Measurements from ENCODE around the gene NUP62.
"Not testable (repeated sequence)": the region's sequence is repeated elsewhere in the genome, so short reads cannot be mapped to it uniquely, and the experiment has no call there.

The NUP62 gene, protein sequence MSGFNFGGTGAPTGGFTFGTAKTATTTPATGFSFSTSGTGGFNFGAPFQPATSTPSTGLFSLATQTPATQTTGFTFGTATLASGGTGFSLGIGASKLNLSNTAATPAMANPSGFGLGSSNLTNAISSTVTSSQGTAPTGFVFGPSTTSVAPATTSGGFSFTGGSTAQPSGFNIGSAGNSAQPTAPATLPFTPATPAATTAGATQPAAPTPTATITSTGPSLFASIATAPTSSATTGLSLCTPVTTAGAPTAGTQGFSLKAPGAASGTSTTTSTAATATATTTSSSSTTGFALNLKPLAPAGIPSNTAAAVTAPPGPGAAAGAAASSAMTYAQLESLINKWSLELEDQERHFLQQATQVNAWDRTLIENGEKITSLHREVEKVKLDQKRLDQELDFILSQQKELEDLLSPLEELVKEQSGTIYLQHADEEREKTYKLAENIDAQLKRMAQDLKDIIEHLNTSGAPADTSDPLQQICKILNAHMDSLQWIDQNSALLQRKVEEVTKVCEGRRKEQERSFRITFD

DNA sequence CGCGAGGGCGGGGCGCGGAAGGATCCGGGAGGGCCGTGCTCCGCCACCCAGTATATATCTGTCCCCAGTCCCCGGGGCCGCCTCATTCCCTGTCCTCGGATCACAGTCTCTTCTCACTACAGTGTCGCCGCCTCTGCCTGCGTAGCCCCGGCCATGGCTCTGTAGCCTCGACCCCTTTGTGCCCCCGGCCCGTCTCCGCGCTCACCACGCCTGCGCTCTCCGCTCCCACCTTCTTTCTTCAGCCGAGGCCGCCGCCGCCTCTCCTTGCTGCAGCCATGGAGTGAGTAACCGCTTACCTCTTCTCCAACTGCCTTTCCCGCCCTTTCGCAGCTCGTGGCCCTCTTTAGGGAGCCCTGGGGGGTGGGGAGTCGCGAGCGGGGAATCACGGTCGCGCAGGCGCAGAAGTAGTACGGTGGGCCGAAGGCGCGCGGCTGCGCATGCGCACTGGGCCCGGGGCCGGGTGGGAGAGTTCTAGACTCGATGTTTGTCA lies at the start of gene NUP62, which contains the start of gene ATF5:
TSS of gene NUP62 (minus strand) at position 384 of the 490 bp plus-strand sequence. CDS start 19,697 bp downstream, outside the sequence.
TSS of gene ATF5 (plus strand) at position 85 of the 490 bp plus-strand sequence. CDS start 1,646 bp downstream, outside the sequence.
- peak; percentile 85 for DNase-seq

DNA sequence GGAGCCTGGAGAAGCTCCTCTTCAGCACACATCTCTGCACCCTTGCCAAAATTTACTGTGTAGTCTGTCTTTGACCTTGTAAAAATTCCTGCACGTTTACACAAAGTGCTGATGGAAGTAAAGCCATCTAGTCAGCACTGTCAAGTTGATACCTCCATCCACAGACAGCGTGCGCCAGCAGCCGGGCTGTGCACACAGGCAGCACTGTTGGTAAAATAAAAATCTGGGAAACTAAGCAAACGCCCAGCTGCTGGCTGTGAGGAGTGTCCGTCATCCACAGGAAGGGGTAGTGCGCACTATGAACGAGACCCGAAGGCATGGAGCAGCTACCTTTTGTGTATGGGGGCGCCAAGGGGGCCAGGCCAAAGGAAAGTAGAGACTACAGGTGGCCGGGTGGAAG lies 49.0 kb upstream of the NUP62 start:
- DNase-seq: no peak

DNA sequence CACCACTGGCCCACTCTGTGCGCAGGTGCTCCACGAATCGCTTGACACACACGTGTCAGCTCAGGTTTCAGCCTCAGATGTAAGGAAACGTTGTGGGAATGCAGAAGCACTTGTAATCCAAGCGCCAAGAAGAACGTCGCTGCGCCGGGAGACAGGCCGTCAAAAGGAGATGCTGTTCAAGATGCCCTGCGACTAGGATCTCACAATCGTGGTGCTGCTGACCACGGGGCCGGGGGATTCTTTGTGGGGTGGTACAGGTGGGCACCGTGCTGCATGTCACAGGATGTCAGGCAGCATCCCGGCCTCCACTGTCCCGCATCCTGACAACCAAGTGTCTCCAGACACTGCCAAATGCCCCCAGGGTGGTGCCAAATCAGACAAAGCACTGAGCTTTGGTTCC lies 48.6 kb upstream of the NUP62 start:
- no peak for DNase-seq

DNA sequence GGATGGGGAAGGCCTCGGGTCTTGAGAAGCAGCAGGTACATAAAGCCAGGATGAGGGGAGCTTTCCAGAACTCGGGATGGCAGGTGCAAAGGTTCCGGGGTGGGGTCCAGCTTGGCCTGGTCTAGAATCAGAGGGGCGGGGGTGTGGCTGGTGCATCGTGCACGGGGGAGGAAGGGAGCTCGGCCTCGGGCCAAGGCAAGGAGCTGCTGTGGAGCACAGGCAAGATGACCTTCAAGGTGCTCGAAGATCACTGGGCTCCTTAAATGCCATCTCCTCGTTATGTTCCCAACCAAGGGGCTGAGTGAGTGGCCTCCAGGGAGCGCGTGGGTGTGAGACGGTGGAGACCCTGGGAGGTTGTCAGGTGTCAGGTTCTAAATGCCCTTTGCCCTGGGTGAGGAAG lies 47.8 kb upstream of the NUP62 start:
- no peak for DNase-seq

DNA sequence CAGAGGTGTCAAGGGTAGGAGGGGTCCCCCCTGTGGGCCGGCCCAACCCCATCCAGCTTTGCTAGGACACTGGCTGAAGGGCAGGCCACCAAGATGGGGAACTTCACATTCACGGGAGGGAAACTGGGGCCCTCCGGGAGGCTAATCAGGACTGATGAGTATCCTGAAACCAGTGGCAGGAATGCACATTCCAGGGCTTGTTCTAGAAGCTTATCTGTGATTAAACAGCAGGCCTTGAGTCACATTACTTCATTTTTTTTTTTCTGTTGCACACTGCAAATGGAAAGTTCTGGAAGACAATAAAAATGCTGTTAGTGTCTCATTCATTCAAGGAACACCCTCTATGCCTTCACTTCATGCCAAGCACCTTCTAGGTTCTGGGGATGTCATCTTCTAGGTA lies 47.2 kb upstream of the NUP62 start:
- DNase-seq: no peak

DNA sequence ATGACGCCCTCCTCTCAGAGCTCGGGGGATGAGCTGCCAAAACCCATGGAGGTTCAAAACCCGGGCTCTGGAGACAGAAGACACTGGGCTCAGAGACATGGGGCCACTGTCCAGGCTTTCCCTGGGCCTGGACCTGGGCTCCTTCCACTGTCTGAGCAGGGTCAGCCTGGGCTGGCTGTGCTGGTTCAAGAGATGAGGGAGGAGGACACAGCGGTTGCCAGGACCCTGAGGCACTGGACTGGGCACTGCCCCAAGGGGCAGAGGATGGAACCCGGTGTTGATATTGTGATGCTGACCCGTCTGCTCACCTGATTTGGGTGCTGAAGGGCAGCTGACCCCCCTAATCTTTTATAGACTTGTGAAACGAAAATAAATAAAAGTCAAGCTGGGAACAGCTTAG lies 45.7 kb upstream of the NUP62 start:
- DNase-seq: no peak

DNA sequence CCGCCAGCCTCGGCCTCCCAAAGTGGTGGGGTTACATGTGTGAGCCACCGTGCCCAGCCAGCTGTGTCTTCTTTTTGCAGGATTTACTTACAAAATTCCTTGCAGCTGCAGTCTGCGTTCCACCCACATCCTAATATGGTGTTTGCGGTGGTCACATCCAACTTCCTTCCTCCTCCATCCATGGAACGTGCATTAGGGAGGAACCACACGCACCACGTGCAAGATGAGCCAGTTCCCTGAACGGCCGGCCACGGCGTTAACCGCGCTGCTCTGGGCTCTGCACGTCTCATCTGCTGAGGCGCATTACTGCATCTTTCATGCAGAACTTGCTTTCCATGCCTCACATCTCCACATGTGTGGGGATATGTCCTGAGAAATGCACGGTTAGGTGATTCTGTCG lies 44.7 kb upstream of the NUP62 start:
- DNase-seq: peak; percentile 63

DNA sequence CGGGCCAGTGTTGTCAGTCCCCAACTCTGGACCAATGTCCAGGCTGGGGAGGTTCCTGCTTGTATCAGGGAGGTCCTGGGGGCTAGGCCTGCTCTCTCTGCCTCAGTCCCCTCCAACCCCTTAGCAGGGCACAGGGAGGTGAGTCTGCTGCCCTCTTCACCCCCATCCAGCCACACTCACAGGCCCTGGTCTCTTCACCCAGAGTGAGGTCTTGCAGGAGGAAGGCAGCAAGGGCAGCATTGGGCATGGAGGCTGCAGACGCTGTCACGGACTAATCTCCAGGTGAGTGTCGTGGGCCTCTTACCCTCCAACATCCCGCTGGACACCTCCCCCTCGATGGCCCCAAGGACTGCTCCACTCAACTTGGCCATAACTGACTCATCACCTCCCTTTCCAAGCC lies 43.5 kb upstream of the NUP62 start:
- DNase-seq: no peak

DNA sequence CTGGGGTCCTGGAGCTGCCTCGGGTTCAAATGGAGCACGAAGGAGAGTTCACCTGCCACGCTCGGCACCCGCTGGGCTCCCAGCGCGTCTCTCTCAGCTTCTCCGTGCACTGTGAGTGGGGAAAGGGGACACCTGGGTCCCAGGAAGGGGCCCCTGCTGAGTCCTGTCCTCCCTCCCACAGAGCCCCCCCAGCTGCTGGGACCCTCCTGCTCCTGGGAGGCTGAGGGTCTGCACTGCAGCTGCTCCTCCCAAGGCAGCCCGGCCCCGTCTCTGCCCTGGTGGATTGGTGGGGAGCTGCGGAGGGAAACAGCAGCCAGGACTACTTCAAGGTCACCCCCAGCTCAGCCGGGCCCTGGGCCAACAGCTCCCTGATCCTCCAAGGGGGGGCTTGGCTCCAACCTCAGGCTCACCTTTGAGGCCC lies 42.7 kb upstream of the NUP62 start:
- DNase-seq: no peak

DNA sequence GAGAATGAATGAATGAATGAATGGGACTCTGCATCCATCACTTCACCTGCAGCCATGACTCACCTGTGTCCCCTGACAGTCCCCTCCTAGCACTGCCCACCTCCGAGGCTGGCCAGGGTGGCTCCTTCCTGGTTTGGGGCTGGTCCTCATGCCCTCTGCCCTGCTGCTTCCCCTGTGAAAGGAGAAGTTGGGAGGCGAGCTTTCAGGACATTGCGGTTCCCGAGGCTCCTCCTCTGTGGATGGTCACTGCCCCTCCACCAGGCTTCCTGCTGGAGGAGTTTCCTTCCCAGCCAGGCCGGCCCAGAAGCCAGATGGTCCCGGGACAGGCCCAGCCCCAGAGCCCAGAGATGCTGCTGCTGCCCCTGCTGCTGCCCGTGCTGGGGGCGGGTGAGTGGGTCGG lies 40.1 kb upstream of the NUP62 start:
- DNase-seq: peak; percentile 66

DNA sequence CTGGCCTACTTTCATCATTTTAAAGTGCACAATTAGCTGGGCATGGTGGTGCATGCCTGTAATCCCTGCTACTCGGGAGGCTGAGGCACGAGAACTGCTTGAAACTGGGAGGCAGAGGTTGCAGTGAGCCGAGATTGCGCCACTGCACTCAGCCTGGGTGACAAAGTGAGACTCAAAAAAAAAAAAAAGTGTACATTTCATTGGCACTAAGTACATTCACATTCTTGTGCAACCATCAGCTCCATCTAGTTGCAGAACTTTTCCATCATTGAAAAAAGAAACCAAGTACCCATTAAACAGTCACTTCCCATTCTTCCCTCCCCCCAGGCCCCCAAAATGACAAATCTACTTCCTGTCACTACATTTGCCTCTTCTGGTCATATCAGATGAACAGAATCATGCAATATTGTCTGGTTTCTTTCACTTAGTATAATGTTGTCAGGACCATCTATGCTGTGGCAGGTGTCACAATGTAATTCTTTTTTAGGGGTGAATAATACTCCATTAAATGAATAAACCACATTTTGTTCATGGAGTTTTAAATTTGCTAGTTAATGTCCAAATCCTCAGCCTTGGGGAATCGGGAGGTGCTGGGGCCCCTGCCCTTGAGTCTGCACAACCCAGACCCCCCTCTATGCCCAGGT lies 39.1 kb upstream of the NUP62 start:
- peak; percentile 96 for DNase-seq

DNA sequence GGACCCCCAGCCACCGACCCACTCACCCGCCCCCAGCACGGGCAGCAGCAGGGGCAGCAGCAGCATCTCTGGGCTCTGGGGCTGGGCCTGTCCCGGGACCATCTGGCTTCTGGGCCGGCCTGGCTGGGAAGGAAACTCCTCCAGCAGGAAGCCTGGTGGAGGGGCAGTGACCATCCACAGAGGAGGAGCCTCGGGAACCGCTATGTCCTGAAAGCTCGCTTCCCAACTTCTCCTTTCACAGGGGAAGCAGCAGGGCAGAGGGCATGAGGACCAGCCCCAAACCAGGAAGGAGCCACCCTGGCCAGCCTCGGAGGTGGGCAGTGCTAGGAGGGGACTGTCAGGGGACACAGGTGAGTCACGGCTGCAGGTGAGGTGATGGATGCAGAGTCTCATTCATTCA lies 31.7 kb upstream of the NUP62 start, which contains the start of gene SIGLEC11:
TSS of gene SIGLEC11 (minus strand) at position 193 of the 400 bp plus-strand sequence. CDS start at position 102, 91 bp downstream.
- DNase-seq: peak; percentile 41

DNA sequence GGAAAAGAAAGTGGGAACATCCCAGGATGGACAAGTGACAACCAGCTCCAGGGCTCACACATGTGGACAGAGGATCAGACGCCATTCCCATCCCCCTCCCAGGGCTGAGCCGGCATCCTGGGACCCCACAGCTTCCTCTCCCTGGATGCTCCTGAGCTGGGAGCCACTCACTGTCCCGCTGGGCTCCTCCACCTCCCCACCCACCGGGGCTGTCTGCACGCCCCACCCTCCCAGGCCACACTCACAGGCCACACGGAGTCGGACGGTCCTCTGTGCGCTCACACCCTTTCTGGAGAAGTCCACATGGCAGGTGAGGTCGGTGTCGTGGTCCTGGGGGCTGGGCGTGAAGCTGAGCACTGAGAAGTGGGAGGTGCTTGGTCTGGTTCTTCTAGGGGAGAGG lies 30.6 kb upstream of the NUP62 start:
- not testable (repeated sequence) for DNase-seq

DNA sequence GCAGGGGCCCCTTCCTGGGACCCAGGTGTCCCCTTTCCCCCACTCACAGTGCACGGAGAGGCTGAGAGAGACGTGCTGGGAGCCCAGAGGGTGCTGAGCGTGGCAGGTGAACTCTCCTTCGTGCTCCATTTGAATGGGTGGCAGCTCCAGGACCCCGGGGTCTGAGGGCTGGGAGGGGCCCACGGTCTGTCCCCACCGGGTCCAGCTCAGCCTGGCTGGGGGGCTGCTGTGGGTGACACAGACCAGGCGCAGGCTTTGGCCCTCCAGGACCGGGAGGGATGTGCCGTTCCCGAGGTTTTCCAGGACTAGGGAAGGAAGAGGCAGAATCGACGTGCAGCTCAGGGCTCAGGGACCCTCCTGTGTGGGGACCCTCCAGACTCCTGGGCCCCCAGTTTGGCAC lies 29.3 kb upstream of the NUP62 start:
- DNase-seq: not testable (repeated sequence)

DNA sequence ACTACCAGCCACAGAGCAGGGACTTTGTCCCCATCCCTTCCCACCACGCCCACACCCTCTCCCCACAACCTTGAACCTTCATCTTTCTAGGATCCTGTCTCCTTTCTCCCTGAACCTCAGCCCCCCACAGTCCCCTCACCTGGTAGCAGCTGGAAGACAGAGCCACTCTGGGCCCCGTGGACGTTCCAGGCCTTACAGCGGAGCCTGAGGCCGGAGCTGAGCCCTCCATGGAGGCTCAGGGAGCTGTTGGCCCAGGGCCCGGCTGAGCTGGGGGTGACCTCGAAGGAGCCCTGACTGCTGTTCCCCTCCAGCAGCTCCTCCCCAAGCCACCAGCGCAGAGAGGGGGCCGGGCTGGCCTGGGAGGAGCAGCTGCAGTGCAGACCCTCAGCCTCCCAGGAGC lies 28.8 kb upstream of the NUP62 start:
- not testable (repeated sequence) for DNase-seq

DNA sequence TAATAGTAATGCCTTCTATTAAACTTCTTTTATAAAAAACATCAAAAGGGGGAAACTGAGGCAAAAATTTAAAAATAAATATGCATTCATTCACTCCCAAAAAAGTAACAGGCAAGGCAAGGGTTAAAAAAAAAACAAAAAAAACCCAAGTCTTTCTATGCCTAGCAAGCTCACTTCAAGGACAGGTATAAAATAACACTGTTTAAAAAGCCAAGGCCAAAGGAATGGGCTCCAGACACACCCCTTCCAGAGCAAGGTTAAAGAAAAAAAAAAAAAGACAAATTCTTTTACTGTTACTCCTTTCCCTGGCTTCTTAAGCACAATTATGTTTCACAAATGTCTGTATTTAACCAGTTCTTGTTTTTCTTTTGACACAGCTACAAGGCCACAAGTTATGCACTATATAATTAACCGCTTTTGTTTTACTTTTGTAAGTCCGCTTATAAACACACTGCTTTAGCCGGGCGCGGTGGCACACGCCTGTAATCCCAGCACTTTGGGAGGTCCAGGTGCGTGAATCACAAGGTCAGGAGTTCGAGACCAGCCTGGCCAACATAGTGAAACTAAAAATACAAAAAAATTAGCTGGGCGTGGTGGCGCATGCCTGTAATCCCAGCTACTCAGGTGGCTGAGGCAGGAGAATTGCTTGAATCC lies 28.1 kb upstream of the NUP62 start:
- no peak for DNase-seq

DNA sequence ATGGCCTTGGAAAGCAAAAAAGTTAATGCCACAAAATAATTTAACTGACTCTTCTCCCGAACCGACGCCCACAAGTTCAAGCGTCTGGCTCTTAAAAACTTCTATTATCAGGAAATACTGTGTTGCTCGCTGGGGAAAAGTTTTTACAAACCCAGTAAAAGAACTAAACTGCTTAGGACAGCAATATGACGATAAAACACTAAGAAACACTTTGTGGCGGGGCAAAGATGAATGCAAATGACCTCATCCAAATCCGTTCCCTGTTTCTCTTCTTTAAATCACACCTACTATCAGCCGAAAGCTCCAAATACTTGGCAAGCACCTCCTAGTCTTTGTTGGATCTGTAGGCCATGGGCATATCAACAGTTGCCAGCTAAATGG lies 26.8 kb upstream of the NUP62 start:
- DNase-seq: no peak

DNA sequence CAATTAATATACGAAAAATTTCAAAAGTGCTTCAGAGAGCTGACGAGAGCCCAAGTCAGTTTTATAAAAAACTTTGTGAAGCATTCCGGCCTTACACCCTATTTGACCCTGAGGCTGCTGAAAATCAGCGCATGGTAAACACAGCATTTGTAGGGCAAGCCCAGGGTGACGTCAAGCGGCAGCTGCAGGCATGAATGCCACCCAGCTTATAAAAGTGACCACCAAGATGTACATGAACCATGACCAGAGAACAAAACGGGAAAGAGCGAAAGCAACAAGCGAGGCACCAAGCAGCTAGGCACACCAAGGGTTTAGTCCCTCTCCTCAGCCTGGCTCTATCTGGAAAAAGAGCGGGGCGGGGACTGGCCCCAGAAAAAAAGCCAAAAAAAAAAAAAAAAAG lies 25.6 kb upstream of the NUP62 start:
- no peak for DNase-seq

DNA sequence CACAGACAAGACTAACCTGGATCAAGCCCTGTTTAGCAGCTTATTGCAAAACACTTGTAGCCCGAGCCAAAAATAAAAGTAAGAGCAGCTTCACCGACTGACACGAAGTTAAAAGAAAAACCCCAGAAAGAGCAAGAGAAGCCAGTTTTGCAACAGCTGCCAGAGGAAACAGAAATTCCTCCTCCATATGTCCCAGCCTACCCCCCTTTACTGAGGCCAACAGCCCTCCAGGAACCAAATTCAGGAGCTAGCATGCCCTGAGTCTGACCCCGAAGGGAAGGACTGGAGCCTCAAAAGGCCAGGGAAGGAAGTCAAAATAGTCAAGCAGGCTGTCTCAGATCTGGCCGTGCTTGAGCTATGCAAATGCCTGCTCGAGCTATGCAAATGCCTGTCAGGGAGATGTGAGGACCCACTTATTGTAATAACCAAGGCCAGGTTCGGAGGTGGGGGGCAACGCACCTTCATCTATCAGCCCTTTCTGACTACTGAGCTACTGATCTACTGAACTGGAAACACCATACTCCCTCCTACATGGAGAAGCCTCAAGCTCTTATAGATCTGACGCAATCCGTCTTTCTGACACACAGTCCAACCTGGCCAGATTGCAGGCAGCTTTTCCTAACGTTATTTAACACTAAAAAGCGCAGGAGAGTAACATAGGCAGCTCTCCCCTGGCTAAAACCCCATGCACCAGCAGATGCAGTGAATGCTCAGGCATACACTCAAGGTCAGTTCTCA lies 25.0 kb upstream of the NUP62 start:
- peak; percentile 69 for DNase-seq

DNA sequence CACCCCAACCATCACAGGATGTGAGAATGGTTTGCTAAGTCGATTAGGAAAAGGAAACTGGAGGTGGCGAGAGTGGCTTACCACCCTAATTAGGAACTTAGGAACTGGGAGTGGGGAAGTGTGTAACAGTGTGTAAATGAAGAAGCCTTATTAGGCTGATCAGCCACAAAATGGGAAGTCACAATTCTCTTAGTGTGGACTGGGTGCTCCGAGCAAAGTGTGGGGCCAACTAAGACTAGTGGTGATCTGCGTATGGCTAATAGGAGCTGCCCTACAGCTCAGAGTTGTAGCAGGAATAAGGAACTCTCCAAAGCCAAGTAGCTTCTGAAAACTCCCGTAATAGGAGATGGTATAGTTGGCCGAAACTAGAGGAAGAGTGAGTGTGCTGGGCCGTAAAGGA lies 24.1 kb upstream of the NUP62 start:
- peak; percentile 45 for DNase-seq

DNA sequence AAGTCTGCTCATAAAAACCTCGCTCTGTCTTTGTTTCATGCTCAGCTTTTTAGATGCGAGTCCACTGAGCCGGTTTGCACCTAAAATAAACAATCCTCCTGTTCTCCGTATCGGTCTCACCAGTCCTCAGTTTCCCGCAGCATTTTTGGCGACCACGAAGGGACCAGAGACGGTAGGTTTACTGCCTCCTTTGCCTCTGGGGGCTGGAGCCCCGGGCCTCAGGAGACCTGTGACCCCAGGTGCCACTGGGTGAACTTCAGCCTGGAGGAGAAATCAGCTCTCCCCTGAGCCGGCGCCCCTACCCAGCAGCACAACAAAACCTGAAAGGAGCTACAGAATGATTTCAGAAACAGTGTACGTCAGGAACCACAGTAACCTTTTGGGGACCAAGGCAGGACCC lies 23.6 kb upstream of the NUP62 start:
- DNase-seq: no peak

DNA sequence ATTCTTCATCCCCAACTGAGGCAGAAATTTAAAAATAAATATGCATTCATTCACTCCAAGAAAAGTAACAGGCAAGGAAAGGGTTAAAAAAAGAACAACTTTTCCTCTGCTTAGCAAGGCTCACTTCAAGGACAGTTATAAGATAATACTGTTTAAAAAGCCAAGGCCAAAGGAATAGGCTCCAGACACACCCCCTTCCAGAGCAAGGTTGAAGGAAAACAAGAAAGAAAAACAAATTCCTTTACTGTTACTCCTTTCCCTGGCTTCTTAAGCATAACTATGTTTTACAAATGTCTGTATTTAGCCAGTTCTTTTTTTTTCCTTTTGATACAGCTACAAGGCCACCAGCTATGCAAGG lies 23.2 kb upstream of the NUP62 start:
- no peak for DNase-seq

All from inflammatory macrophage treated with lipopolysaccharide for 4 hours (primary cell).